NB4 (cell line): ENCODE results near the gene BPHL.

Source experiments
- DNase-seq: peaks from one replicate; pipeline ENCODE4 v3.0.0; 2010; ENCODE audit warnings: low read depth
- H3K4me3 ChIP-seq: one replicate; pipeline ENCODE4 v1.5.1; 2011; ENCODE audit warnings: mild to moderate bottlenecking, low read depth, low read length, moderate library complexity
- CTCF ChIP-seq: IDR thresholded peaks from one replicate; pipeline ENCODE4 v1.5.1; 2012; ENCODE audit warnings: low read depth, low read length
- MAX ChIP-seq: IDR thresholded peaks from 2 replicates; pipeline ENCODE4 v1.6.1; 2011; ENCODE audit warnings: low read depth, low read length
- MYC ChIP-seq: IDR thresholded peaks from 2 replicates; pipeline ENCODE4 v1.6.1; 2011; ENCODE audit warnings: low read depth, low read length
- POLR2A ChIP-seq: IDR thresholded peaks from 2 replicates; pipeline ENCODE4 v1.6.1; 2011; ENCODE audit warnings: mild to moderate bottlenecking; ENCODE audit not compliant: insufficient read length; ENCODE audit errors: extremely low read depth

Gene BPHL

GRCh38 chr6:3086282-3086946, 32.1 kb upstream of the BPHL start:
- TF ChIP-seq MYC (no peak), POLR2A (no peak), CTCF (no peak), MAX (no peak)
- DNase-seq, result no peak
- no peak overlapping the region for H3K4me3 ChIP-seq

GRCh38 chr6:3088446-3088845, 30.1 kb upstream of the BPHL start:
- TF ChIP-seq CTCF, result no peak
- TF ChIP-seq POLR2A, result no peak
- TF ChIP-seq MYC, result no peak
- TF ChIP-seq MAX, result no peak
- DNase-seq, result no peak
- H3K4me3 ChIP-seq, result no peak overlapping the region

- TF ChIP-seq MYC (no peak), CTCF (no peak), POLR2A (no peak), MAX (no peak)
- H3K4me3 ChIP-seq, result no peak overlapping the region
- DNase-seq, result no peak
Measured at GRCh38 chr6:3088968-3089367, 29.5 kb upstream of the BPHL start.

GRCh38 chr6:3090013-3090412, 28.5 kb upstream of the BPHL start:
- DNase-seq, result no peak
- TF ChIP-seq POLR2A (no peak), MAX (no peak), CTCF (no peak), MYC (no peak)
- no peak overlapping the region for H3K4me3 ChIP-seq

GRCh38 chr6:3094815-3095214, 23.7 kb upstream of the BPHL start:
- TF ChIP-seq MYC (no peak), MAX (no peak), CTCF (no peak), POLR2A (no peak)
- DNase-seq, result no peak
- no peak overlapping the region for H3K4me3 ChIP-seq

GRCh38 chr6:3102875-3103274, 15.6 kb upstream of the BPHL start:
- DNase-seq, result no peak
- H3K4me3 ChIP-seq, result no peak overlapping the region
- TF ChIP-seq POLR2A, result no peak
- TF ChIP-seq MYC, result no peak
- no peak for TF ChIP-seq CTCF
- no peak for TF ChIP-seq MAX
